ENCODE data around the gene PLCB1.
"Not testable (repeated sequence)": the region's sequence is repeated elsewhere in the genome, so short reads cannot be mapped to it uniquely, and the experiment has no call there.

PLCB1 gene

GRCh38 chr20:8131598-8132483 is at the start of gene PLCB1:
TSS of gene PLCB1 (plus strand) at chr20:8132266. CDS start at chr20:8132652, 386 bp downstream.
- peak; percentile 73 for DNase-seq

- DNase-seq, result no peak
Observed at GRCh38 chr20:8082989-8083388, 49.1 kb upstream of the PLCB1 start.

DNA sequence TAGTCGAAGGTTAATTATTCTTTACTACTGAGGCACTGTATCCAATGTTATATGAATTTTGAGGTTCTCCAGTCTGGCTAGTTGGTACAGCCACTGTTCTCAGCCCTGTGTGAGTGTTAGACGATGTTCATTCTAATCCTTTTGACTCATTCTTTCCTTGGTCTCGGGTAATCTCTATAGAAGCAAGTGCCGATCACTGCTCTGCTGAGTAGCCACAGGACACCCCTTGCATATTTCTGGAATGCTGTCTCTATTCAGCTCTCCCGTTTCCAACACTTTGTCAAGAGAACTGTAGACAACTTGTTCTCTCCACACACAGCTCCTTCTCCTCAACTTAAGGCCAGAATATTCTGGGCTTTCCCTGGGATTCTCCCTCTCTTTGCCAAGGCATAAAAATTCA is 42.4 kb upstream of the PLCB1 start:
- no peak for DNase-seq

GRCh38 chr20:8094415-8094818 is 37.6 kb upstream of the PLCB1 start:
- no peak for DNase-seq

DNA sequence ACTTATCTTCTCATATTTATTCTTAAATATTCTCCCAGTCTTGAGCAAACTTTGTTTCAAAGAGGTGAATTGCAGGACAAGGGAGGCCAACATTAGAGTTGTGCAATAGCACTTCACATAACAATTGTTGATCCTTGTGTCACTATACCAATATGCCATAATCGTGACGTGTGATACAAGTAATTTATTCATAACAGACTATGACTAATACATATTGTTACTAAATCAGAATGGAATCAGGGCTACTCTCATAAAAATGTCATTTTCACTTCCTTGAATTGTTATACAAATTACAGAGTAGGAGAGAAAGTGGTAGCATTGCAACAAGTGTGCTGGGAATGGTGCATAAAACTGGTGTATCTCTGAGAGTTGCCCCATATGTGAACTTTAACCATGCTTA is 37.2 kb upstream of the PLCB1 start:
- DNase-seq, result no peak

DNA sequence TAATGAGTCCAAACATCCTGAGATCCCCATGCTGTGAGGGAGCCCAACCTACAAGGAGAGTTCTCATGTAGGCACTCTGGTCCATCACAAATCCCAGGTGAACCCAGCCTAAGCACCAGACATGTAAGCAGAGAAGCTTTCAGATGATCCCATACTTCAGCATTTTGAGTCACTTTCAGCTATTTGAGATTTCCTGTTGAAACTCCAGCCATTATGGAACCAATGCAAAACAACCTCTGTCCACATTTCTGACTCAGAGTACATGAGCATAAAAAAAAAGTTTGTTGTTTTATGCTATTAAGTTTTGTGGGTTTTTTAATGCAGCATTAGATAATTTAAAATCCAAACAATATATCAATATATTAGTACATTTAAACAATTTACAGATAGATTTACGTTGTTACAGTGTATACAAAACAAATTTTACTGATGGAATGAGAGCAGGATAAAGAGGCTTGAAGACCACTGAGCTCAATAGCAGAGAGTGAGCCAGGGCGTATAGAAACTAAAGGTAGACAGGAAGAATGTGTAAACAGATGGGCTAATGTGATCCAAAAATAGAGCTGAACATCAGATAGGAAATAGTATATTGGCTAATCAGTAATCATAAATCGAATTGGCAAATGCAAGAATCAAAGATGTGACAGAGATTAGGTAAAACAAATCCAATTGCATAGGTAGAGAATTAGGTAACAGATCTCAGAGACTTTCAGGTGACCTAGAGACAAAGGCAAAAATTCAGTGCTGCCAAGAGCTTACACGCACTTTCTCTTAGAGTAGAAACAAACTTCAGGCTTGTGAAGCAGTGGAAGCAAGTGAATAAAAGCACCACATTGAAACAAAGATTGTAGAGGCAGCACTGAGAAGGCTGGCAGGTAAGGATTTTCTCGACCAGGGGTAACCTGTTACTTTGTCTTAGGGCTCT is 36.2 kb upstream of the PLCB1 start:
- DNase-seq, result no peak

DNA sequence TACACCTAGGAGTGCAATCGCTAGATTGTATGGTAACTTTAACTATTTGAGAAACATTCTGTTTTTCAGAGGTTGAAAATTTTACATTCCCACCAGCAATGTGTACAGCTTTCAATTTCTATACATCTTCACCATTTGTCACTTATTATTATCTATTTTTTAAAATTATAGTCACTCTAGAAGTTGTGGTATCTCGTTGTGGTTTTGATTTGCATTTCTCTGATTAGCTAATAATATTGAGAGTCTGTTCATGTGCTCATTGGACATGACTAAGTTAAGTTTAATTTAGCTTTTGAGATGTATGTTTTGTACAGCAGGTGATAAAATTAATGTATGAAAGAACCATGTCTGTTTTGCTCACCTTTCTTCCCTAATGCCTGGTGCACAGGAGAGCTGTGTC is 34.8 kb upstream of the PLCB1 start:
- no peak for DNase-seq

DNA sequence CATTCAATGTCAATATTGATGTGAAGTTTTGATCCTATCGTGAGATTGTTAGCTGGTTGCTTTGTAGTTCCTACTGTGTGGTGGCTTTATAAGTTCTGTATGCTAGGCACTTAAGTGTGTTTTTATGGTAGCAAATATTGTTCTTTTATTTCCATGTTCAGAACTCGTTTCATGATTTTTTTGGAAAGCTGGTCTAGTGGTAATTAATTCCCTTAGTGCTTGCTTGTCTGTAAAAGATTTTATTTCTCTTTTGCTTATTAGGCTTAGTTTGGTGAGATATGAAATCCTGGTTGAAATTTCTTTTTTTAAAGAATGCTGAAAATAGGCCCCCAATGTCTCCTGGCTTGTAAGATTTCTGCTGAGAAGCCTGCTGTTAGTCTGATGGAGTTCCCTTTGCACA is 27.8 kb upstream of the PLCB1 start:
- no peak for DNase-seq

- DNase-seq, result not testable (repeated sequence)
Observed at GRCh38 chr20:8114612-8115011, 17.5 kb upstream of the PLCB1 start.

- no peak for DNase-seq
Observed at GRCh38 chr20:8115436-8115835, 16.6 kb upstream of the PLCB1 start.

DNA sequence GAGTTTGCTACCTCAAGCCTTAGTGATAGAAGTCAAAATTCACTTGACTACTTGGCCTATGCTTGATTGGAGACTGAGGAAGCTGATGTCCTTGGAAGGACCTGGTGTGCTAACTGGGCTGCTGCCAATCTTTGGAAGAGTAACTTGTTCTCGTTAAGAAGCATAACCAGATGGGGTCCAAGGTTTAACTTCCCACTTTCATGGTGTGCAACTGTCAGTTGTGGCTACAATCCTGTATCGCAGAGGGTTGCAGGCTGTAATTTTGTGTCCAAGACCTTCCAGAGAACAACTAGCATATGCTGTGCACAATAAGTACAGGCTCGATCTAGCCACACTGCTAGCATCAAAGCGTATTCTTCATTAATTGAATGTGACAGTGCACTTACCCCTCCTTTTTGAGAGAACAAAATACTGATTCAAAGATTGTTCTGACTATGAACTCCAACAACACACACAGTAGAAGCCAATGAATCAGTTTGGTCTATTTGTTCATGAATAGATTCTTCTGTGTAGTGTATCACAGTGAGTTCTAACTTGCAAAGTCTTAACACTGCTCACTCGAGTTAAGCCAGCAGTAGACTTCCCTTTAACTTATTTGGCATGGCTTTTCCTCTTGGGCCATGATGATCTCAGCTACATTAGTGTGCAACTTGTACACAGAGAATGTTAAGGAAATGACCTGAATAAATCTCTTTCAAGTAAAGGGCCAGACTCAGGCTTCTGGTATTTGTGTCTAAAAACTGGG is 15.8 kb upstream of the PLCB1 start:
- no peak for DNase-seq

- no peak for DNase-seq
Observed at GRCh38 chr20:8117636-8118035, 14.4 kb upstream of the PLCB1 start.

DNA sequence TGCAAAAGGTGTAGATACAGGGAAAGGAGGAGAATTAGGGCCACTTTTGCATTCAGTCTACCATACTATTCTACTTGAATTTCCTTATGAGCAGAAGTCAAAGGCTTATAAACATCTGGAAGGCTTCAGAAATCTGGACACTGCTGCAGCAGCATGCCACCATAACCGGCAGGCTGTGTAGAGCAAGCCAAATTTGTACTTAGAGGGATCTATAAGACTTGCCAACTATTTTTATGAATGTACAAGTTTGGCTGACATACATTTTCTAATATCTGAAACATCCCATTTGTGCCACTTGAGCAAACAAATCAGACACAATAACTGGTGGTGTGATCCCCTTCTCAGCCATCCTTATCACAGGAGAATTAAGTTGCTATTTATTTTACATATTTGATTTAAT is 14.0 kb upstream of the PLCB1 start:
- DNase-seq, result no peak

- DNase-seq, result no peak
Observed at GRCh38 chr20:8118760-8119159, 13.3 kb upstream of the PLCB1 start.

DNA sequence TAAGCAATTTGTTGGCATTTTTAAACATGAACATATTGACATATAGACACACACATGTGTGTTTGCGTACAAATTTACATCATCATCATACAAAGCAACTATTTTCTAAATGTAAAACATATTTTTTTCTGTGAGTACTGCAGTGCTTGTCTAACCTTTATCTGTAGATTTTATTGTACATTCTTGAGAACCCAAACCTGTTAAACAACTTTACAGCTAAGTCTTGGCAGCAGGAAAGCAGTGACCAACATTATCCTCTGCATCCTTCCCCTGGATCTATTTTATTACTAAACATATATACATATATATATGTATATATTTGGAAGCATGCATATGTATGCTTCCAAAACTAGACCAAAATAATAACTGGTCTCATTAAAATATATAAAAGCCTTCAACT is 10.4 kb upstream of the PLCB1 start:
- no peak for DNase-seq

DNA sequence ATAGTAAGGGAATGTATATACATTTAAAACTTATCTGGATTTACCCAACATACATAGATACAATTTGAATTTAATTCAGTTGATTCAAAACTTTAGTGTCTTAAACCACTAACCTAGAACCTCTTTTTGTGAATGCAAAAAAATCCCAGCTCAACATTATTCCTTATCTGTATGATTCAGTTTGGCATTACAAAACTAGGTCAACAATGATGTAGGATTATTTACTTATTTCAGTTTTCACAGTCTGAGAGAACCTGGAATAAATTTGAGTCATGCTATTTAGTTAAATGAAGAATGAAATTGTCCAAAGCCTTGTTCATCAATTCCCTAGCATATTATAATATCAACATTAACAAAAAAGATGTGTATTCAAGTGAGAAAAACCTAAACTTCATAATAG is 7.4 kb upstream of the PLCB1 start:
- no peak for DNase-seq

- no peak for DNase-seq
Observed at GRCh38 chr20:8126181-8126580, 5.9 kb upstream of the PLCB1 start.

GRCh38 chr20:8126841-8127378 is 5.2 kb upstream of the PLCB1 start:
- no peak for DNase-seq

DNA sequence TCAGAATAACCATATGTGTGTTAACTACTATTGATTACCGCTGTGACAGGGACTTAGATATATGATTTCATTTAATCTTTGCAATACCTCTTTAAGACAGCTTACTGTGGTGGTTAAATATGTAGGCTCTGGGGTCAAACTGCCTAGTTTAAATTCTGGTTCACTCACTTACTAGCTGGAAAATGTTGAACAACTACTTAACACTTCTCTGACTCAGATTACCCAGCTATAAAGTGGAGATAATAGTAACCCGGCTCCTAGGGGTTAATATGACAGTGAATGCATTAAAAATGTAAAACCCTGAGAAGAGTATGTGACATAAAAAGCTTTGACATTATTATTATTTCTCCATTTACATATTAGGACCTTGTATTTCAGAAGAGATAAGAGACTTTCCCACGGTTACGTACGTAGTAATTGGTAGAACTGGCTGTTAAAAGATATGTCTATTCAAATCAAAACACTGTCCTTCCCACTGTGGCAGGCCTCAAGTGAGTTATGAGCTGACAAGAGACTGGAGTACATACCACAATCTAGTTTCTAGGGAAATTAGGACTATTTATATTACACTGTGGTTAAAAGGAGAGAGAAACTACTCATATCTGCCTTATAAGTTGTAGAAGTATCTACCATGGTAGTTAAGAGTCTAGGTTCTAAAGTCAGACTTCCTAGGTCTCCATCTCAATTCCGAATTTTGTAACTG is 4.4 kb upstream of the PLCB1 start:
- DNase-seq, result peak; percentile 5

GRCh38 chr20:8128291-8129060 is 3.6 kb upstream of the PLCB1 start:
- DNase-seq, result no peak

- no peak for DNase-seq
Observed at GRCh38 chr20:8129211-8129976, 2.7 kb upstream of the PLCB1 start.
